ENCODE data around the gene GCN1.

Gene GCN1

DNA sequence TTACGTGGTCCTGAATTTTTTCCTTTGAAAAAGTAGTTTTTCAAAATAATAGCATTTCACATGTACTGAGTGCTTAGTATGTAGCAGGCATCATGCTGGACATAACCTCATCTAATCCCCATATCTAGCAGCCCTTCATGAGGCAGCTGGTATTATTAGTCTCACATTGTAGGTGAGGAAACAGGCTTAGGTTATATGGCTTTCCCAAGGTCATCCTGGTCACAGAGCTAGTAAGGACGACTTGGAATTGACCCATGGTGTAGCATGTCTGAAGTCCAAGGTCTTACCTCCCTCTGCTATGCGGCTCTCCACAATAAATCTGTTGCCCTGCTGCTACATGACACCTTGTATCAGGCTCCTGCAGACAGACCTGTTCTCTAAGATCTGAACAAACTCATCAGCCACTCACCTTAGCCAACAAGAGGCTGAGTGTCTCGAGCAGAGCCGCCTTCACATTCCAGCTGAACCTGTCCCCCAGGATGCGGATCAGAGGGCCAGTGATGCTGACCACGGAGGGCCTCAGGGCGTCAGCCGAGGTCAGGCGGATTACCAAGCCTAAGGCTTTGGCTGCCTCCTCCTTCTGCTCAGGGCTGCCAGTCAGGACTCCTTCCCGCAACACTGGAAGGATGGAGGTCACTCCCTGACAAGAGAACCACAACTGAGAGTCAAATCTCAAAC, 58.3 kb downstream of the GCN1 start:
- no peak for DNase-seq

DNA sequence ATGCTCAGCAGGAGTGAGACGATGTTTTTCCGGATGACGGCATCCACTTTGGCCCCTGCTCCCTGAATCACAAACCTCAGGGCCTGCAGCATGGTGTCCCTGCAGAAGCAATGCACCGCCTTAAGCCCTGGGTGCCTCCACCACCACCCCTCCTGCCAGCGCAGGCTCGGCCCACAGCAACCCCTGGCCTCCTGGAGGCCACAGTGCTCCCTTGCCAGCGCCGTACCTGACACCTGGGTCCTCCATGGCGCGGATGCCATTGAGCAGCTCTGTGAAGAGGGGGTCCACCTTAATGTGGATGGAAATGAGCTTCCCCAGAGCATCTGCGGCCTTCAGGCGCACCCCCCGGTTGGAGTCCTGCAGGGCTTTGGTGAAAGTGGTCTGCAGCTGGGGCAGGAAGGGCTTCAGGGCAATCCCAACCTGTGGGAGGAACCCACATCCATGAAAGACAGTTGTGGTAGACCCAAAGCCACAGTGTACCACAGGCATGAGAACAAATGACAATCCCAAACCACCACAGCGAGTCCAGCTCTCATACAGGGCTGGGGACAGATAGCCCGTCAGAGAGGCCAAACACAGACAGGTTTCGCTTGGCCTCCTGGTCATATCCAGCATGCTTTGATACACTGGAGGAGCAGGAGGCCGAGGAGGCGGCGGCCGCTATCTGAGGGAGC, 60.1 kb downstream of the GCN1 start:
- no peak for DNase-seq

DNA sequence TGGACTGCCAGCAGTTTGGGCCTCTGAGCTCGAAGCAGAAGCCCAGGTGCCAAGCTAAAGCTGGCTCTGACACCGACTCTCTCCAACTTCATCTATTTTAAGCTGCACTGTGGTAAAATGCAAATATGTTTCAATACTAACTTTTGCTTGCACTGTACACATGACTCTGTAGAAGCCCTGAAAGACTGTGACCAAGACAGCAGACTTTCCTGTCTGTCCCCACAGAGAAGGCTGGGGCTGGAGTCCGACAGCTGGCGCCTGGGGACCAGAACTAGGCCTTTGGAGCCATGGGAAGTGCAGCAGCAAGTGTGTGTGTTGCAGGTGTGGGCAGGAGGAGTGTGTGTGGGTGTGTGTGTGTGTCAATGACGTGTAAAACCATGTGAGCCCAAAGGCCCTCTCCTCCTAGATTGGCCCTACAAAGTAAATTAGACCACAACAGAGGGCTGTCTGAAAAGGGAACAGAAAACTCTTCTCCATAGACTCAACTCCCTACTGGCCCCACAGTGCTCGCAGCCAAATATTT, 61.6 kb downstream of the GCN1 start:
- DNase-seq = no peak

DNA sequence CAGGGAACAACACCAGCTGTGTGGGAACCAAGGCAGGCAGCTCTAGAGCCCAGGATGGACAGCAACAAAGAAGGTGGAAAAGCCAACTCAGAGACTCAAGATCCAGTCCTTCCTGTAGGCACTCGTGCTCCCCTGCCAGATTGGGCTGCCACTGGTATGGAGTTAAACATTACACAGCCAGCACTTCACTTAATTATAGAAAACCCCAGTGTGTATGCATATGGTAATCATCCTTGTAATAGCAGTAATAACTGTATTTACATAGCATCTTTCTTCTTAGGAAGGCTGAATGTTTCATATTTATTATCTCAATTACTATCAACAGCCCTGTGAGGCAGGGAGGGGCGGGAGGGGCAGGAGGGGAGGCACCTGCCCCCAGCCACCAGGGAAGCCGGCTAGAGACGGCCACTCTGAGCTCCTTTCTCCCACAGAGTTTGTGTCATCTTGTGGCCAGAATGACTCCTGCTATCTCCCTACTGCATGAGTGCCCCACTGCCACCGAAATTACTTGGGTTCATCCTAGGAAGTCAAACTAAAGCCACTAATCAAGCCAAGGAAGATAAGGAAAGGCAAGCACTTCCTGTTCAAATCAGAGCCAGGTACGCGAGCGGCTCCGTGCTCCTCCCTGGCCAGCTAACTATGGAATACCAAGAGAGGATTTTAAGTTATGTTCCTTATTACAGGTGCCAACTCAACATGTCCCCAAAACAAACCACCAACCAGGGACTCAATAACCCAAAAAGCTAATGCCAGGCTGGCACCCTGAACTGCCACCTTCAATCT, 62.3 kb downstream of the GCN1 start:
- no peak for DNase-seq

DNA sequence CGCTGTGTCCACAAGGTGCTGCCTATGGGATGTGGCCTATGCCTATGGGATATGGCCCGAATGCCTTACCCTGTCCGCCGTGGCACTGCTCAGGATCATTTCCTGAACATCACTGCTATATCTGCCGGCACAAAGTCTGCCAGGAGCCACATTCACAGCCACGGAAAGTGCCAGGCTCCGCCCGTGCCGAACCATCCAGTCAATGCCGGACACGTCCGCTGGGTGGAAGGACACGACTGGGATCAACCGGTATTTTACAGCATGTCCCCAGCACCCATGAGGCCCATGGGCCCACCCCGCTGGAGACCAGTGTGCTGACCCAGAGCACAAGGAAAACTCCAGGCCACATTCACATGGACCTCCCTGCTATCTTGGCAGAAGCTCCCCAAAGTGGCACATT, 63.4 kb downstream of the GCN1 start:
- no peak for DNase-seq

DNA sequence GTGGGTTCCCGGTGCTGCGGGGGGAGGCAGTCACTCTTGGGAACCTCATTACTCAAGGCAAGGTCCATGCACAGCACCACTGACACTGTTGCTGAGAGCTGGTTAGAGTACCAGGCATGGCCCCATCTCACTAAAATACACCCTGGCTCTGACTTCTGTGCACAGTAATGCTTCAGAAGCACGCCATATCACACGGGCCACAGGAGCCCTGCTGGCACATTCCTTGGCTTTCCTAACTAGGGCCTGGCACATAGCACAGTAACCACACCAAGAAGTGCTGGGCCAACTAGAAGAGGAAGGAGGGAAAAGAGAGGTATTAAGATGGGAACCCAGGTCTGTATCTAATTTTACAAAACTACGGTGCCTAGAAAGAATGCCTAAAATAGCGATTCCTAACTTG, 64.5 kb downstream of the GCN1 start:
- DNase-seq = no peak

DNA sequence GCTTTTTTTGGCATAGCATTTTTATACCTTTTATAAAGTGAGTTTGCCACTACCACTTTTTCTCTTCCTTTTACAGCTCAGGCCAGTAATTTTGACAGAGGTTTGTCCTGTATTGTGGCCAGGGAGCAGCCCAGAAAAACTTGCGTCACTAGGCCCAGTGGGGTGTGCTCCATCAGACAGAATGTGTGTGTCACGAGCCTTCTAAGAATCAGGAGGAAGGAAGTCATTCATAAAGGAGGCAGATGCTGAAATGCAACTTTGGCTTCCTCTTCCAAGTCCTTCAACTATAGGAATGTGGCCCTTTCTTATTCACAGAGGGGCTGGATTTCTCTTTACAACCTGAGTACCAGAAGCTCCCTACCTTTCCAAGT, 67.9 kb downstream of the GCN1 start:
- peak in 1 of 2 donors; percentile 28 for DNase-seq

DNA sequence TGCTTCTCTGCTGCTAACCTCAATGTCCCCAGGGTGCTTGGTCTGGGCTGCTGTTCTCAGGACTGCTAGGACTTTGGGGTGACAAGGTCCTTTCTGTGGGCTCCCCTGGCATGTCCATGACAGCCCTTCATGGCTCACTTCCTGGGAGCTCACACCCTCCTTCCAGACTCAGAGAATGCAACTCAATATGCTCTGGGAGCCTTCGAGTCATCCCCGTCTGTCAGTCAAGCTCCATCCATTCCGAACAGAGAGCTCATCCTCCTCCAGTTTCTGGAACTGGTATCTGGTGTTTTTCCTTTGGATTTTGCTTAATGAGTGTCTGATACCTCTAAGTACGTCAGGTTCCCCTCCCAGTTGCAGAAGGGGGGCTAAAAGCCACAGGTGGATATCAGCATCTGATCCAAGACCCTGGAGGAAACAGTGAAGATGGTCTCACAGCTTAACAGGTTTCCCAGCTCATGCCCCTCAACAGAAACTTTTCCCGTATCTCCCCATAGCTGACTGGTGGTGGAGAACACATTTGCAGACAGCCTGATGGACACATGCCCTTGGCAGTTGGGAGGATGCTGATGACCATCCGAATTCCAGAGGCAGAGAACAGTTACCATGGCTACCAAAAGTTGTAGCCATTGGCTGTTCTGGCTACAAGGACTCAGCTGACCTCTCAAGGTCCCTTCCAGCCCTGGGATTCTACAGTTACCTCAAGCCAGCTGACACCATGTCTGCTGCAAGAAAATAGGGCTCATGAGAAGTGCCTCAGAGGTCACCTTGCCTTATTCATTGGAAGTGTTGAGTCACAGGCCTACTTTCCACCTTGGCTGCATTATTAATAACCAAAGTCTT, 68.5 kb downstream of the GCN1 start:
- peak in 1 of 2 donors; percentile 30 for DNase-seq

DNA sequence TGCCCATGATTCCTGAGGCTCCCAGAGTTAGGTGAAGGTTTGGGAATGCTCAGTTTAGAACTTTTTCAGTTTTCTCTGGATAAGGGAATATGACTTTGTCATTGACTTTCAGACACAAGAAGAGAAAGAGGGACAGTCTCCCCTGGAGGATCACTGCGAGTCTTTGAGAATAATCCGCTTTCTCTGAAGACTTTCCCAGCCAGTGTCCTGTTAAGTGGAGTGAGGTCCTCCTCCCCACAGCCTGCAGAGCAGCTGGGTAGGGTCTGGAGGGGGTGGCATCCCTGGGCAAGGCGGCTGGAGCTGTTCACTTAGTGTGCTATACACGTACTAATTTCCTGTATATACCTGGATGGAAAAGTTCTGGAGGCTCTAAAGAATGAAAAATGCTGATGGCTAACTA, 69.5 kb downstream of the GCN1 start:
- DNase-seq = no peak

DNA sequence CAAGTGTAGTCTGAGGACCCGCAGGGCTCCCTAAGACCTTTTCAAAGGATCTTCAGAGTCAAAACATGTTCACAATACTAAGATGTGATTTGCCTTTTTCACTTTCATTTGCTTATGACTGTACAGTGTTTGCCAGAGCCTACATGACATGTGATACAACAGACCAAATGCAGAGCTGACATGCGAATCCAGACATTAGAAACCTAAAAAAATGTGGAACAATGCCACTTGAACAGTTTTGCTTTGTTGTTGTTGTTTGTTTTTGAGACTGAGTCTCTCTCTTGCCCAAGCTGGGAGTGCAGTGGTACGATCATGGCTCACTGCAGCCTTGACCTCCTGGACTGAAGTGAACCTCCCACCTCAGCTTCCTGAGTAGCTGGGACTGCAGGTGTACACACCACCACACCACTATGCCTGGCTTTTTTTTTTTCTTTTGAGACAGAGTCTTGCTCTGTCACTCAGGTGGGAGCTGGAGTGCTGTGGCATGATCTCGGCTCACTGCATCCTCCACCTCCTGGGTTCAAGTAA, 72.7 kb downstream of the GCN1 start:
- DNase-seq = no peak

DNA sequence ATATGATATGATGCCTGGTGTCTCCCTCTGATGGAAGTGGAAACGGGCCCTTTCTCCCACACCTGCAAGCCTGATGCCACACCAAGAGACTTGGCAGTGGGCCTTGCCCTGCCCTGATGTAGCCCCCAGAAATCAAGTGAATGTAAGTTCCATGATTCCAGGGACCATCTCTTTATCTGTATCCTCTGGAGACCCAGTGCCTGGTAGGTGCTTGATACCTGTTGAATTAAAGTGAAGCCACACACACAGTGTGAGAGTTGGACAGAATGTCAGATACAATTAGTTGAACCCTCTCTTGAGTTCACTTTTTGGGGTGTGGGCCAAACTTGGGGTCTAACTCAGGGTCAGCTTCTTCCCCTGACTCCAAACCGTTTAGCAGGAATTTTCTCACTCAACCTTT, 73.2 kb downstream of the GCN1 start:
- no peak for DNase-seq

DNA sequence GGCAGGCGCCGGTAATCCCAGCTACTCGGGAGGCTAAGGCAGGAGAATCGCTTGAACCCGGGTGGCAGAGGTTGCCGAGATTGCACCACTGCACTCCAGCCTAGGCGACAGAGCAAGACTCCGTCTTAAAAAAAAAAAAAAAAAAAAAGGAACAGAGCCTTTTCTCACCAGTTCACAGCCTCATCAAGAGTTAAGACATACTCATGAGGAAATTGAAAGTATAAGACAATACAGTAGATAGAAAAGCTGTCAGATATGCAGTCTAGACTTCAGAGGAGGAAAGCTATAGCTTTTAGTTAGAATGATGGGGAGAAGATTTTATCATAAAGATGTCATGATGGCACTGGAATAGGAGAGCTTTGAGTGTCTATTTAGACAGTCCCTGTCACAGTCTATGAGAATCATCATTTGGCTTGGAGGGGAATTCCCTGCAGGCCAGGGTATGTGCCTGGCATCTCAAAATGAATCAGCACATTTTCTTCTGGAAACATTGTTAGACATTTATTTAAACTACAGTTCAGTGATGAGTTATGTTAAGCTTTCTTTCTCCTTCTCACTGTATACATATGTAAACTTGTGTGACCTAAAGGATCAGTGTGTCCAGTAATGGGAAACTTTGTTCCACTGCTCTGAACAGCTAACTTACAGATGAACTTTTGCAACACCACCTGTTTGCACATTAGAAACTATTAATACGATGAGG, 75.1 kb downstream of the GCN1 start:
- DNase-seq = peak in 1 of 2 donors; percentile 58

DNA sequence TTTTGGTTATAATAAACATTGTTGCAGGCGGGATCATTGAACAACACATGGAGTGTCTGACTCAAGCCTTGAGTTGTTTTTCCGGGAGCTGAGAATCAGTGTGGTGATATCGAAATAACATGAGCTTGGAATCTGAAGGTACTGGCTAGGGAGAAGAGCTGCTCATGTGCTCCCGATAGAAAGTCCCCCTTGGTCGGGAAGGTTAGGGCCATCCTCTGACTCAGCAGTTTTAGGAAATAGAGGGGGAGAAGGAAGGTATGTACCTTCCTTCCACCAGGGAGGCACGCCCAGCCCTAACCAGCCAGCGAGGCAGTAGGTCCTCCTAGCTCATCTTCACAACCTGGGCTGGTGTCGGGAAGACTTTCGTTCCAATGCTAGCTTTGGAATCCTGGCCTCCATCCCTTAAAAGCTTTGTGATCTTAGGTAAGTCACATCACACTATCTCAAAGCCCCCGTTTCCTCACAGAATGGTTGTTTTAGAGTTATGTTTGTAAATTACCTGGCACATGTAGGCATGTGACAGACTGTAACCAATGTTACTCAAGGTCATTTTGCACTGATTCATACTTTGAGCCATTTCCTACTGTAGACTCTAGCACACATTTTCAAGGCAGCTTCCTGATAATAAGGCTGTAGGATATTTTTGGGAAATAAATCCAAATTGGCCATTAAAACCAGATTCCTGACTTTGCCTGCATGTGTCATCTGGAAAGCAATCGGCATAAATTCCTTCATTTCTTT, 76.0 kb downstream of the GCN1 start:
- DNase-seq = no peak

DNA sequence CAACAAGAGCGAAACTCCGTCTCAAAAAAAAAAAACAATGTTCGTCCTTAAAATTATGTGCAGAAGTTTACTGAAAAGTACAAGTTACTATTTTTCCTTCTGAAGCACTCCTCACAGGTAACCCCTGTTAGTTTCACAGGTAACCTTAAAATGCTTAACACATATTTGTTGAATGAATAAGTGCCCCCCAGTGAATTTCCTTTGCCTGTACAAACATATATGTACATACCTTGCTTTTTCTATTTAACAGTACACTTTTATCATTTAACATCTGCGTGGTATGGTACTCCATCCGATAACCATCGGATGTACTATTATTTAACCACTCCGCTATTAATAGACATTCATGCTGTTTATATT, 76.6 kb downstream of the GCN1 start:
- DNase-seq = no peak

DNA sequence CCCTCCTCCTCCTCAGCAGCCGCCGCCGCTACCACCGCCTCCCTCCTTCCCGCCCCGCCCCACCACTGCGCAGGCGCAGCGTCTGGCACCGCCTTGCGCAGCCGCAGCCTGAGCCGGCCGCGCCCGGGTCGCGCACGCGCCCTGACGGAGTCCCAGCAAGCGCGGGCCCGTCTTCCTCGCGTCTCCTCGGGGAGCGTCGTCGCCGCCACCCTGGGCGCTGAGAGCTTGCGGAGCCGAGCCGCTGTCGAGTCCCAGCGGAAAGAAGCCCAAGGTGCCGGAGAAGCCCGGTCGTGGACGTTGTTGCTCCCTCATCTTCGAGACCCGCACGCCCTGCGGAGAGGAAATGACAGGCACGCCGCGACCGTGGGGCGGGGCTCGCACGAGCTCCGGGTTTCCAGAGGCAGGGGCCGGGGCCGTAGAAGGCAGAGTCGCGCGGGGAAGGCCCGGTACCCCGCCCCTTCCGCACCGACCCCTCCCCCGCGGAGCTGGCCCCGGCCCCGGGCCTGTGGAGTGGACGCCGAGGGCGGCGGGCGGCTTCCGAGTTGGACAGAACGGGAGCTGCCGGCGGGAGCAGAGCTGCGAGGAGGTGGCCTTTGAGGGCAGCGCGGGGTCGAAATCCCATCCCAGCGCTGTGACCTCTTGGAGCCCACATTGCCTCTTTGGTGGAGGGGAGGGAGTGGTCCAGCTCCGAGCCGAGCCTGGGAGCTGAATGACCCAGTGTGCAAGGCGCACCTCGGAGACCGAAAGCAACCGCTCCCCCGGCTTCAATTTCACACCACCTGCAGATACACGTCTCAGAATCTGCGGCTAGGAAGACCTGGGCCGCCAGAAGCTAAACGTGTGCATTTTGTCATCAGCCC, 77.5 kb downstream of the GCN1 start:
- DNase-seq = peak; percentile 97 to 98

DNA sequence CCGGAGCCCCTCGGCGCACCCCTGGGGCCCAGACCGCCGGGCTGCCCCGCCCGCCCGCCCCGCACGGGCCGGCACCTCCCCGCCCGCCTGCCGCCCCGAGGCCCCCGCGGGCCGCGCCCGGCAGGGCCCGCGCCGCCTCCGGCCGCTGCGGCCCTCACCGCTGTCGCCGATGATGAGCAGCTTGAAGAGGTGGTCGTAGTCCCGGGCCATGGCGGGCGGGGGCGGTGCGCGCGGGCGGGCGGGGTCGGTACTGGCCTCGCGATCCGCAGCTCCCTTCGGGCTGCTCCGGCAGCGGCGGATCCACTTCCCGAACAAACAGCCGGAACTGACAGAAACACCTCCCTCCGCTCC, 78.1 kb downstream of the GCN1 start, which contains the start of gene RAB35:
TSS of gene RAB35 (minus strand) at position 313 of the 351 bp plus-strand sequence. CDS start at position 210, 103 bp downstream.
- no peak for DNase-seq

DNA sequence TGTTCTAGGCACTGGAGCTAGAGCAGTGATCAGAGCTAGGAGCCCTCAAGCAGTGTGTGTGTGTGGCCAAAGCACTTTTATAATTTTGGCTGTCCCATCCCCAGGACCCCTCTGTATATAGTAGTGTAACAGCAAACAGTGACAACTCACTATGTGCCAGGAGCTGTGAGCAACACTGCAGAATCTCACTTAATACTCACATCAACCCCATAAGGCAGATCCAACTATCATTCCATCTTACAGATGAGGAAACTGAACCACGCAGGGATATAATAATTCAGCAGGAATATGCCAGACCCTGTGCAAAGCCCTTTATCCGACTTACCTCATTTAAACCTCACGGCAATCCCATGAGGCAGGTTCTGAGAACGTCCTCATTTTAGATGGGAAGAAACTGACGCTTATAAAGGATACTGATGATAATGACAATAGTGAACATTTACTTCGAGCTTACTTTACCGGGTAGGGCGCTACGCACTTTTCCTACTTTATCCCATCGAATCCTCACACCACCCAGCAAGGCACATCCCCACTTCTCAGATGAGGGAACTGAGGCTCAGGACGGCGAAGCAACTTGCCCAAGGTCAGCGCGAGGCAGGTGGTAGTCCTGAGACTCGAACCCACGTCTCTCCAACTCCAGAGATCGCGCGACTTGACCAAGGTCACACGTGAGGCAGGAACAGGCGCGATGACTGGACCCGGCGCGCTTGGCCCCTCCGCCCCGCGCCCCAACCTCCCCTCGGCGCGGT, 78.6 kb downstream of the GCN1 start:
- peak; percentile 42 to 49 for DNase-seq

DNA sequence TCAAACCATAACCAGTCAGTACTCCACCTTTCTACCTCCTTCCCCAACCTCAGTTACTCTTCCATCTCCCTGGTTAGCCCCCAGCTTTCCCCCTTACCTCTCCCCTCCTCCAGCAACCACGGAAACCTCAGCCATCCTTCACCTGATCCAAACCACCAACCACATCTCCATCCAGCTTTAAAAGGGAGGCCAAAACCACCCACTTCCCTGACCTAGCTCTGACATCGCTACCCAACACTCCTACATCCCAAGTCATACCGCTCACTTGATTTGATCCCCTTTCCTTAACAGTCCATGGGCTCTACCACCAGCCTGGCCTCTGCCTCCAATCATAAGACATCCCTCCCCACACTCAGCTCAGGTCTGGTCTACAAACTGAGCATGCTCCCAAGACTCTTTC, 79.4 kb downstream of the GCN1 start:
- no peak for DNase-seq

Data from stimulated activated CD4-positive, alpha-beta T cell treated with anti-CD3 and anti-CD28 coated beads, Interleukin-2, amount 100 ng/mL, for 24 hours (primary cell).